Measurements from ENCODE around the gene EPPIN. TPM values are rescaled to one million over a fixed set of nuclear protein-coding genes. Genes with fewer than 3 reads are reported as not detected.

EPPIN gene
- total RNA-seq, 6 experiments from 2014 or later: not detected

GRCh38 chr20:45564760-45565276 lies 17.6 kb upstream of the EPPIN start:
- WGBS (ENCODE audit: insufficient coverage, low coverage, low lambda C conversion rate, missing lambda C conversion rate): 55% methylated on average over 2 of the region's 2 CpGs
- no peaks in the 10 kb centered on the region for H3K4me1 ChIP-seq
- intact Hi-C loops (cut with DNase I): no loop called here
- no peak overlapping the region for H3K4me3 ChIP-seq
- H3K27me3 ChIP-seq: no peaks in the 10 kb centered on the region
- no peaks in the 10 kb centered on the region for H3K36me3 ChIP-seq
- no peak overlapping the region for H3K27ac ChIP-seq
- no peak for DNase-seq
- TF ChIP-seq POLR2A (IDR thresholded peaks at IDR 0.05) (no peak), CTCF (IDR thresholded peaks at IDR 0.05) (no peak)
- no peaks in the 10 kb centered on the region for H3K9me3 ChIP-seq
- ATAC-seq: no peak

GRCh38 chr20:45555198-45555597 lies 8.0 kb upstream of the EPPIN start:
- H3K4me3 ChIP-seq: no peak overlapping the region
- DNase-seq (no peak), ATAC-seq (no peak)
- intact Hi-C loops (cut with DNase I): no loop called here
- WGBS (ENCODE audit: insufficient coverage, low coverage, low lambda C conversion rate, missing lambda C conversion rate): 64% methylated on average over 1 of the region's 1 CpG
- H3K36me3 ChIP-seq: no peaks in the 10 kb centered on the region
- no peaks in the 10 kb centered on the region for H3K27me3 ChIP-seq
- TF ChIP-seq POLR2A (IDR thresholded peaks at IDR 0.05) (no peak), CTCF (IDR thresholded peaks at IDR 0.05) (no peak)
- no peaks in the 10 kb centered on the region for H3K4me1 ChIP-seq
- no peak overlapping the region for H3K27ac ChIP-seq
- no peaks in the 10 kb centered on the region for H3K9me3 ChIP-seq

- intact Hi-C loops (cut with DNase I): no loop called here
- Histone ChIP-seq H3K9me3 (no peaks in the 10 kb centered on the region), H3K4me1 (no peaks in the 10 kb centered on the region), H3K36me3 (no peaks in the 10 kb centered on the region), H3K27me3 (no peaks in the 10 kb centered on the region), H3K27ac (no peak overlapping the region), H3K4me3 (no peak overlapping the region)
- TF ChIP-seq CTCF (IDR thresholded peaks at IDR 0.05) (no peak), POLR2A (IDR thresholded peaks at IDR 0.05) (no peak)
- WGBS (ENCODE audit: insufficient coverage, low coverage, low lambda C conversion rate, missing lambda C conversion rate): 64% methylated on average over 2 of the region's 2 CpGs
- DNase-seq (no peak), ATAC-seq (no peak)
Measured at GRCh38 chr20:45552456-45552855, 5.3 kb upstream of the EPPIN start.

- ATAC-seq: no peak
- Histone ChIP-seq H3K36me3 (no peaks in the 10 kb centered on the region), H3K27me3 (no peaks in the 10 kb centered on the region), H3K27ac (no peak overlapping the region), H3K4me1 (no peaks in the 10 kb centered on the region), H3K4me3 (no peak overlapping the region), H3K9me3 (no peaks in the 10 kb centered on the region)
- TF ChIP-seq POLR2A (IDR thresholded peaks at IDR 0.05) (no peak), CTCF (IDR thresholded peaks at IDR 0.05) (no peak)
- intact Hi-C loops (cut with DNase I): no loop called here
- no peak for DNase-seq
Measured at GRCh38 chr20:45550765-45551164, 3.6 kb upstream of the EPPIN start.

- Histone ChIP-seq H3K9me3 (no peaks in the 10 kb centered on the region), H3K27me3 (no peaks in the 10 kb centered on the region), H3K4me3 (no peak overlapping the region), H3K27ac (no peak overlapping the region), H3K36me3 (no peaks in the 10 kb centered on the region), H3K4me1 (no peaks in the 10 kb centered on the region)
- 60% methylated on average over 7 of the region's 7 CpGs for WGBS (ENCODE audit: insufficient coverage, low coverage, low lambda C conversion rate, missing lambda C conversion rate)
- no peak for ATAC-seq
- intact Hi-C loops (cut with DNase I): loop anchor here in 1 of 2 donors (10.0 kb wide), 1 partner anchor 226 kb away; no protein-coding TSS in a partner anchor
- DNase-seq: no peak
- TF ChIP-seq POLR2A (IDR thresholded peaks at IDR 0.05) (no peak), CTCF (IDR thresholded peaks at IDR 0.05) (no peak)
Measured at GRCh38 chr20:45548410-45548809, 1.2 kb upstream of the EPPIN start.

Data from right lobe of liver (tissue), 6 donors.